GM13977 (cell line): ENCODE data around the gene IGSF21.

ENCODE experiments used
- DNase-seq: peaks from one replicate; pipeline ENCODE4 v3.0.0; 2012; ENCODE audit warnings: low spot score
- CTCF ChIP-seq: IDR thresholded peaks from 2 replicates; pipeline ENCODE4 v1.5.1; 2012; ENCODE audit warnings: mild to moderate bottlenecking, control low read depth; ENCODE audit not compliant: insufficient read depth; ENCODE audit errors: extremely low read depth, missing control alignments
- in situ Hi-C: fragments of 300-500 bp; cut with MboI; formaldehyde crosslinking; loops from one replicate; pipeline ENCODE4 v1.12.0; 2022; ENCODE audit warnings: low sequenced_read_pairs, low pct_unique_long_range_greater_than_20kb, mixed read lengths, inconsistent platforms; ENCODE audit not compliant: unreplicated experiment

Gene IGSF21

GRCh38 chr1:18333220-18333619 is 225.6 kb downstream of the IGSF21 start:
- no peak for TF ChIP-seq CTCF
- DNase-seq, result no peak
- in situ Hi-C loops, result no loop called here

- in situ Hi-C loops, result no loop called here
- no peak for DNase-seq
- TF ChIP-seq CTCF, result no peak
Observed at GRCh38 chr1:18336801-18337200, 229.2 kb downstream of the IGSF21 start.

DNA sequence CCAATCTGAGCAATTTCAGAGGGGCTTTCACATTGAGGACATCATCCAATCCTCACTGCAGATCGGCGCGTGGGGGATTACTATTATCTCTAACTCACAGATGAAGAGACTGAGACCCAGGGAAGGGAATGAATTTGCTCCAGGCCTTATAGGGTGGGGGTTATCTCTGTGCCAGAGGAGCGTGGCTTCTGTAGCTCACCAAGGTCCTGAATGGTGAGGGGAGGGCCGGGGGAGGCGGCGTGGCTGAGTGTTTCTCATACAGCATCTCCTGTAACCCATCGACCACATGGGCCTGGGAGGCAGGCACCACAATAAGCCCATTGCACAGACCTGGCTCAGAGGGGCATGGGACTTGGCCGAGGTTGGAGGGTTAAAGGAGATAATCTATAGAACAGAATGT is 230.2 kb downstream of the IGSF21 start:
- in situ Hi-C loops, result no loop called here
- TF ChIP-seq CTCF, result no peak

GRCh38 chr1:18339161-18339560 is 231.6 kb downstream of the IGSF21 start:
- TF ChIP-seq CTCF, result no peak
- no peak for DNase-seq
- in situ Hi-C loops, result no loop called here

More for the DNA sequence above, 230.2 kb downstream of the IGSF21 start:
- no peak for DNase-seq

- in situ Hi-C loops, result no loop called here
- TF ChIP-seq CTCF, result no peak
- no peak for DNase-seq
Observed at GRCh38 chr1:18340158-18340764, 232.7 kb downstream of the IGSF21 start.

GRCh38 chr1:18340787-18341186 is 233.2 kb downstream of the IGSF21 start:
- no peak for DNase-seq
- no peak for TF ChIP-seq CTCF
- in situ Hi-C loops, result no loop called here
